Smooth muscle cell (in vitro differentiated cells): ENCODE data around the gene ARL10. TPM values are rescaled to one million over a fixed set of nuclear protein-coding genes. Genes with fewer than 3 reads are reported as not detected.

ENCODE experiments used
- DNase-seq: peaks from one replicate; lab custom pipeline; 2025; ENCODE audit not compliant: unreplicated experiment; lab: John Stamatoyannopoulos, UW
- H2AFZ ChIP-seq: fragments of 200-600 bp; sonication (generic); 2 replicates; pipeline ENCODE4 v1.6.0; 2016; ENCODE audit warnings: antibody characterized with exemption, low read depth, mild to moderate bottlenecking
- H3F3A ChIP-seq: fragments of 200-600 bp; sonication (generic); 2 replicates; pipeline ENCODE4 v1.6.0; 2017; ENCODE audit warnings: antibody characterized with exemption, low read depth
- H3K27ac ChIP-seq: fragments of 200-600 bp; sonication (generic); 2 replicates; pipeline ENCODE4 v1.5.1; 2016; ENCODE audit warnings: low read depth, mild to moderate bottlenecking
- H3K27me3 ChIP-seq: fragments of 200-600 bp; sonication (generic); 2 replicates; pipeline ENCODE4 v1.6.1; 2016; ENCODE audit warnings: low read depth, mild to moderate bottlenecking
- H3K36me3 ChIP-seq: fragments of 200-600 bp; sonication (generic); 2 replicates; pipeline ENCODE4 v1.5.1; 2016; ENCODE audit warnings: low read depth
- H3K4me1 ChIP-seq: fragments of 200-600 bp; sonication (generic); 2 replicates; pipeline ENCODE4 v1.5.1; 2016; ENCODE audit warnings: low read depth
- H3K4me2 ChIP-seq: fragments of 200-600 bp; sonication (generic); 2 replicates; pipeline ENCODE4 v1.6.0; 2016; ENCODE audit warnings: mild to moderate bottlenecking
- H3K4me3 ChIP-seq: fragments of 200-600 bp; sonication (generic); 2 replicates; pipeline ENCODE4 v1.5.1; 2016; ENCODE audit warnings: mild to moderate bottlenecking
- H3K79me2 ChIP-seq: fragments of 200-600 bp; sonication (generic); 2 replicates; pipeline ENCODE4 v1.6.0; 2016; ENCODE audit warnings: low read depth, mild to moderate bottlenecking
- H3K9ac ChIP-seq: fragments of 200-600 bp; sonication (generic); 2 replicates; pipeline ENCODE4 v1.6.0; 2016; ENCODE audit warnings: low read depth
- H3K9me3 ChIP-seq: fragments of 200-600 bp; sonication (generic); replicated peaks from 2 replicates; pipeline ENCODE4 v1.5.1; 2016; ENCODE audit warnings: low read depth
- H4K20me1 ChIP-seq: fragments of 200-600 bp; sonication (generic); 2 replicates; pipeline ENCODE4 v1.6.0; 2016; ENCODE audit warnings: low read depth
- WGBS: methylation state at CpG from one replicate; pipeline ENCODE4 v1.1.7; 2016; ENCODE audit warnings: low lambda C conversion rate; 5-methylcytosine and 5-hydroxymethylcytosine counted together
- polyA plus RNA-seq: library from polyadenylated mRNA; unstranded; fragments of >200 nt; fragmentation: Nextera tagmentation; extraction: Ambion mirVana; gene quantifications from 2 replicates; pipeline ENCODE4 v1.2.1, GENCODE V29; 2016
- total RNA-seq: library from RNA; depleted of rRNA; stranded (reverse); fragments of >200 nt; gene quantifications from 2 replicates; pipeline ENCODE4 v1.2.3, GENCODE V29; 2014
- TF ChIP-seq, protein P1 (sequence below): fragments of 200-600 bp; sonication (generic); IDR thresholded peaks from 2 replicates; pipeline ENCODE4 v1.5.1; 2017; ENCODE audit warnings: borderline replicate concordance, mild to moderate bottlenecking, antibody characterized with exemption; ENCODE audit not compliant: insufficient read depth, poor library complexity, severe bottlenecking

ARL10 gene
- total and polyA plus RNA-seq, 2 experiments from 2014 or later, result 5.6 to 10.7 TPM

DNA sequence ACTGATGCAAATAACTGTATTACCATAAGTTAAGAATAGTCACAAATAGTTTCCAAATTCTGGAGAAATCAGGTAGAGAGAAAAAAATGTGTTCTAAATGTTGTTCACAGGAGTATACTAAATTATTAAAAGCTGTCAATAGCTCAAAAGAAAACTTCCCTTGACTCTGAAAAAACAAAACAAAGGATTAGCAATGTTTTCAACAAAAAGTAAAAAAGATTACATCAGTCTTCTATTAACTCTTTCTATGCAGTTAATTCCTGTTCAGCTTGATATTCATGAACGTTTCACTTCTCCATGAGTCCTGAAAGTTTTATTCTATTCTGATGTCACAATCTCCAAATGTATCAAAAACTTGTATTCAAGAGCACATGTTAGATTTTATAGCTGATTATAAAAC lies 60.5 kb downstream of the ARL10 start:
- H3K4me2 ChIP-seq, result no peak overlapping the region
- TF ChIP-seq, protein P1, sequence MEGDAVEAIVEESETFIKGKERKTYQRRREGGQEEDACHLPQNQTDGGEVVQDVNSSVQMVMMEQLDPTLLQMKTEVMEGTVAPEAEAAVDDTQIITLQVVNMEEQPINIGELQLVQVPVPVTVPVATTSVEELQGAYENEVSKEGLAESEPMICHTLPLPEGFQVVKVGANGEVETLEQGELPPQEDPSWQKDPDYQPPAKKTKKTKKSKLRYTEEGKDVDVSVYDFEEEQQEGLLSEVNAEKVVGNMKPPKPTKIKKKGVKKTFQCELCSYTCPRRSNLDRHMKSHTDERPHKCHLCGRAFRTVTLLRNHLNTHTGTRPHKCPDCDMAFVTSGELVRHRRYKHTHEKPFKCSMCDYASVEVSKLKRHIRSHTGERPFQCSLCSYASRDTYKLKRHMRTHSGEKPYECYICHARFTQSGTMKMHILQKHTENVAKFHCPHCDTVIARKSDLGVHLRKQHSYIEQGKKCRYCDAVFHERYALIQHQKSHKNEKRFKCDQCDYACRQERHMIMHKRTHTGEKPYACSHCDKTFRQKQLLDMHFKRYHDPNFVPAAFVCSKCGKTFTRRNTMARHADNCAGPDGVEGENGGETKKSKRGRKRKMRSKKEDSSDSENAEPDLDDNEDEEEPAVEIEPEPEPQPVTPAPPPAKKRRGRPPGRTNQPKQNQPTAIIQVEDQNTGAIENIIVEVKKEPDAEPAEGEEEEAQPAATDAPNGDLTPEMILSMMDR, result no peak
- no peak overlapping the region for H3K27ac ChIP-seq
- H3K36me3 ChIP-seq, result no peaks in the 10 kb centered on the region
- no peaks in the 10 kb centered on the region for H3K79me2 ChIP-seq
- 95% methylated on average over 1 of the region's 1 CpG for WGBS
- H4K20me1 ChIP-seq, result no peaks in the 10 kb centered on the region
- no peaks in the 10 kb centered on the region for H3K9me3 ChIP-seq
- H3K4me3 ChIP-seq, result no peak overlapping the region
- no peaks in the 10 kb centered on the region for H3F3A ChIP-seq
- peaks cover 5% of the 10 kb centered on the region for H3K27me3 ChIP-seq
- no peak overlapping the region for H2AFZ ChIP-seq
- no peak overlapping the region for H3K9ac ChIP-seq
- no peak for DNase-seq
- no peaks in the 10 kb centered on the region for H3K4me1 ChIP-seq

DNA sequence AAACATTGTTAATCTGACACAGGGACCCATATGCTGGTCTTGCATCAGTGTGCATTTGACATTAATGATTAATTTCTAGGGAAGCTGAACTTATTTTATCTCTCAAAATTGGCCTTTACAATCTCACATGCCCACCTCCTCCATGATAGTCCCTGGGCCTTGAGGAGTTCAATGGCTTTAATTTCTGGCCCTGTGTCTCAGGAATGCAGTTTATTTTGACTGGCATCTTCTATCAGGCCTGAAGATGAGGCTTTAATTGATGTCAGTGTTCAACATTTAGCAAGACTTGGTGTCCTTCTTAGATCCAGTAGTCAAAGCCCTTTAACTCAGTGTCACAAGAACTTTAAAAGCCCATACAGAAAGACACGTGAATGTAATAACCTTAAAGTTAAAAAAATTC lies 61.6 kb downstream of the ARL10 start:
- H3K4me3 ChIP-seq, result no peak overlapping the region
- 74% methylated on average over 1 of the region's 1 CpG for WGBS
- no peak overlapping the region for H3K4me2 ChIP-seq
- DNase-seq, result no peak
- no peak overlapping the region for H3K27ac ChIP-seq
- no peaks in the 10 kb centered on the region for H3K79me2 ChIP-seq
- H3K4me1 ChIP-seq, result no peaks in the 10 kb centered on the region
- H3K9me3 ChIP-seq, result no peaks in the 10 kb centered on the region
- TF ChIP-seq, protein P1, result no peak
- H2AFZ ChIP-seq, result no peak overlapping the region
- H3K36me3 ChIP-seq, result no peaks in the 10 kb centered on the region
- no peaks in the 10 kb centered on the region for H3F3A ChIP-seq
- no peaks in the 10 kb centered on the region for H4K20me1 ChIP-seq
- H3K9ac ChIP-seq, result no peak overlapping the region
- peaks cover 11% of the 10 kb centered on the region for H3K27me3 ChIP-seq

DNA sequence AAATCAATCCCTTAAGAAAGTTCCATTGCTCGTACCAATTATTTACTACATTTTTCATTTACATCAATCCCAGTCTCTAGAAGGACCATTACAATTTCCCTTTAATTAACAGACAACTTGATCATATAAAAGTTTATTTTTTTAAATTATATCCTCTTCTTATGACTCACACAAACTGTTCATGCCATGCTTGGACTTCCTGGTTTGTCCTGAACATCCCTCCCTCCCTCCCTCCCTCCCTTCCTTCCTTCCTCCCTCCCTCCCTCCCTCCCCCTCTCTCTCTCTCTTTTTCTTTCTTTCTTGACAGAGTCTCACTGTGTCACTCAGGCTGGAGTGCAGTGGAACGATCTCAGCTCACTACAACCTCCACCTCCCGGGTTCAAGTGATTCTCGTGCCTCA lies 62.7 kb downstream of the ARL10 start:
- TF ChIP-seq, protein P1, result no peak
- DNase-seq, result no peak
- Histone ChIP-seq H3K27me3 (peaks cover 13% of the 10 kb centered on the region), H3K27ac (no peak overlapping the region), H3K4me1 (no peaks in the 10 kb centered on the region), H2AFZ (no peak overlapping the region), H4K20me1 (no peaks in the 10 kb centered on the region), H3K79me2 (no peaks in the 10 kb centered on the region), H3K4me2 (no peak overlapping the region), H3K36me3 (no peaks in the 10 kb centered on the region), H3K4me3 (no peak overlapping the region), H3F3A (no peaks in the 10 kb centered on the region), H3K9me3 (no peaks in the 10 kb centered on the region), H3K9ac (no peak overlapping the region)
- 89% methylated on average over 4 of the region's 4 CpGs for WGBS

GRCh38 chr5:176429972-176430371 lies 64.7 kb downstream of the ARL10 start:
- no peaks in the 10 kb centered on the region for H3K36me3 ChIP-seq
- no peaks in the 10 kb centered on the region for H3K9me3 ChIP-seq
- no peaks in the 10 kb centered on the region for H3F3A ChIP-seq
- no peak overlapping the region for H3K9ac ChIP-seq
- TF ChIP-seq, protein P1, result no peak
- H2AFZ ChIP-seq, result no peak overlapping the region
- peaks cover 13% of the 10 kb centered on the region for H3K27me3 ChIP-seq
- no peak overlapping the region for H3K4me2 ChIP-seq
- H3K27ac ChIP-seq, result no peak overlapping the region
- H3K4me1 ChIP-seq, result no peaks in the 10 kb centered on the region
- no peaks in the 10 kb centered on the region for H4K20me1 ChIP-seq
- DNase-seq, result no peak
- WGBS, result 76% methylated on average over 4 of the region's 4 CpGs
- no peaks in the 10 kb centered on the region for H3K79me2 ChIP-seq
- H3K4me3 ChIP-seq, result no peak overlapping the region
